ENCODE data around the gene NOA1.
"Not testable (repeated sequence)": the region's sequence is repeated elsewhere in the genome, so short reads cannot be mapped to it uniquely, and the experiment has no call there.

Gene NOA1

DNA sequence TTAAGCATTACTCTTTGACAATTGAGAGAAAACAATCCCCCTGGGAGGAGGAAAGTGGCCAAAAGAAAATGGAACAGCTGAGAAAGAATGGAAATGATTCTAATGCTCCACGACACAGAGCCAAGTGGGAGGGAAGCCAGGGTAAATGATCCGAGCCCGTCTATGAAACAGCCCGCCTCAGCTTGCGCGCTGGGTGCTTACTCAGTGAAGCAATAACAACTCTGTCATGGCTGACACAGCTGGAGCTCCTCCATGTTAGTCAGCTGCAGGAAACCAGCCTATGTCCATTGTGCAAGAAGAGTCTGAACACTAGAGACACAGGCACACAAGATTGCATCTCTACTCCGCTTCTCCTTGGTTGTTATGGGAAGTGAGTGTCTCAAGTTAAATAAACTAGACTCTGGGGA, 19.3 kb downstream of the NOA1 start:
- DNase-seq (ENCODE audit: low spot score): no peak

DNA sequence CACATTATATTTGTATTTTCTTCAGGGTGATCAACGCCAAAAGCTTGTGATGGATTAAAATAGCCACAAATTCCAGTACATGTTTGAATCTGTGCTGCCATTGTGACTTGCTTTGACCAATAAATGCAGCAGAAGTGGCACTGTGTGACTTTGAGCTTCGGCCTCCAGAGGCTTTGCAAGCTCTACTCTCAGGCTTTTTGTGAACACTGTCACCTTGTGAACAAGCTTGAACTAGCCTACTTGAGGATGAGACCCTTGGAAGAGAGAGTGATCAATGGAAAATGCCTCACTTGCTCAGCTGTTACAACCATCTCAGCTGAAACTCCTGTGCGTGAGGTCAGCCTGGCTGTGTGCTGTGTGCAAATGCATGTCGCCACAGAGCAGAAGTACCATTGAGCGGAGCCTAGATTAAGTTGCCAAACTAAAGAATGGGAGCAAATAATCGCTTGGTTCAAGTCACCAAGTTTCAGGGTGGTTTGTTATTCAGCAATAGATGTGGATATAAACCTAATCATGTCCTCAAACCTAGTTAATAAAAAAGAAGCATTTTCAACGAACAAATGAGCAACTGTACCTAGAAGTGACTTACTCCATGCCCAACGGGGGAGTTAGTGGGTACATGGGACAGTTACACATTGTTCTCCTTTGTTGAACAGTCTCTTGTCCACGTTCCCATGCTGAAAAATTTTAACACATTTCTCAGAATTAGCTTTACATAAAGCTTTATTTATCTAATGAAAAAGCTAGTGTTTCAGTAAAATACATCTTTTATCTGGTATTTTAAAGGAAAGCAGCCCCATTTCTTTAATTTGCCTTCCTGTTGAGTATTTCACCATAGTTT, 23.5 kb downstream of the NOA1 start:
- no peak for DNase-seq (ENCODE audit: low spot score)

DNA sequence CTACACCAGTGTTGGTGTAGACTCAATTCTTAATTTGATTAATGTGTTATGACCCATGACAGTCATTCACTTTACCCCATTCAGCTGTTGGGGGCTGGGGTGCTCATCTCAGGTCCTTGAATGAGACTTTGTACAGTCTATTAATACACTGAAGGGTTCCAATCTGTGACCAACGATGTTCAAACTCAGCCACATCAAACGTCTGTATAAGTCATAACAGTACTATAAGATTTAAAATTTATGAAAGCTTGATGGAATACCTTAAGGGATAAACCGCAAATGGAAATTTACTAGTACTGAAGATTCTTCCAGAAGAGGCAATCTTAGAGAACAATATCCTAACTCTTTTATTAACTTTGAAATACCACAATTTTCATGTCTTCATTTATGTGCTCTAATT, 36.0 kb downstream of the NOA1 start:
- DNase-seq (ENCODE audit: low spot score): no peak

DNA sequence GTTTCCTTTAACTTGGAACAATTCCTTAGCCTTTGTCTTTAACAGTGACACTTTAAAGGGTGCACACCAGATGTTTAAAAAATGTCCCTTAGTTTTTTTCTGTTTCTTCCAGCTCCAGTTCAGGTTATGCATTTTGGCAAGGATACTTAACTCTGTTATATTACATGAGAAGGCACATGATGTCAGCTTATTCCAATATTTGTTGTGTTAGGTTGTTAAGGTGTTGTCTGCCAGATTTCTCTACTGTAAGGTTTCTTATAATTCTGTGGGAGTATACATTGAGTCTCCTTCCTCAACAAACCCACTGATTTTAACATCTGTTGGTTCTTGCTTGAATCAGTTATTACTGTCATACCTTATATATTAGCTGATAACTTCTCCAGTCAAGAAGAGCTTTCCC, 36.4 kb downstream of the NOA1 start:
- no peak for DNase-seq (ENCODE audit: low spot score)

DNA sequence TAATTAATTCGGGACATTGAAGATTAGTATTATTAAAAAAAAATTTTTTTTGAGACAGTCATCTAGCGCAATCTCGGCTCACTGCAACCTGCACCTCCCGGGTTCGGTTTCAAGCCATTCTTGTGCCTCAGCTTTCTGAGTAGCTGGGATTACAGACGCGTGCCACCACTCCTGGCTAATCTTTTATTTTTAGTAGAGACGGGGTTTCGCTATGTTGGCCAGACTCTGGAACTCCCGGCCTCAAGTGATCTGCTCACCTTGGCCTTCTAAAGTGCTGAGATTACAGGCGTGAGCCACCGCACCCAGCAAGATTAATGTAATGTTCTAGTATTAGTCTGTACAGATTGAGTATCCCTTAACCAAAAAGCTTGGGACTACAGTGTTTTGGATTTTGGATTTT, 37.0 kb downstream of the NOA1 start:
- DNase-seq (ENCODE audit: low spot score): no peak

DNA sequence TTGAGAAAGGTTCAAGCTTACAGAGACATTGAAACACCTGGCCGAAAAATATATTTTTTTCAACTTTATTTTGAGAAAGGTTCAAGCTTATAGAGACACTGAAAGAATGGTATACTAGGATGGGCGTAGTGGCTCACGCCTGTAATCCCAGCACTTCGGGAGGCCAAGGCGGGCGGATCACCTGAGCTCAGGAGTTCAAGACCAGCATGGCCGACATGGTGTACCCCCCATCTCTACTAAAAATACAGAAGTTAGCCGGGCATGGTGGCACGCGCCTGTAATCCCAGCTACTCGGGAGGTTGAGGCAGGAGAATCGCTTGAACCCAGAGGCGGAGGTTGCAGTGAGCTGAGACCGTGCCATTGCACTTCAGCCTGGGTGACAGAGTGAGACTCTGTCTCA, 37.6 kb downstream of the NOA1 start:
- DNase-seq (ENCODE audit: low spot score): not testable (repeated sequence)

DNA sequence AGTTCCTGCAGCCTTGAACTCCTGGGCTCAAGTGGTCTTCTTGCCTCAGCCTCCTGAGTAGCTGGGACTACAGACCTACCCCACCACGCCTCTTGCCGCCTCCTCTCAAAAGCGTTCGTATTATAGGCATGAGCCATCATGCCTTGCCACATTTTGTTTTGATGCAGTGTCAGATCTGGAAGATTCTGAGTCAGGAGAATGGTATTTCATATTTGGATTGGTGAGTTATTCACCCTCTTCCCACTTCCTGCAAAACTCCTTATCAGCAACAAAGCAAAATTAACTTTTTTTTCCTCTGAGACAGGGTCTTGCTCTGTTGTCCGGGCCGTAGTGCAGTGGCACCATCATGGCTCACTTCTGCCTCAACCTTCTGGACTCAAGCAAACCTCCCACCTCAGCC, 40.1 kb downstream of the NOA1 start:
- peak; percentile 9 for DNase-seq (ENCODE audit: low spot score)

DNA sequence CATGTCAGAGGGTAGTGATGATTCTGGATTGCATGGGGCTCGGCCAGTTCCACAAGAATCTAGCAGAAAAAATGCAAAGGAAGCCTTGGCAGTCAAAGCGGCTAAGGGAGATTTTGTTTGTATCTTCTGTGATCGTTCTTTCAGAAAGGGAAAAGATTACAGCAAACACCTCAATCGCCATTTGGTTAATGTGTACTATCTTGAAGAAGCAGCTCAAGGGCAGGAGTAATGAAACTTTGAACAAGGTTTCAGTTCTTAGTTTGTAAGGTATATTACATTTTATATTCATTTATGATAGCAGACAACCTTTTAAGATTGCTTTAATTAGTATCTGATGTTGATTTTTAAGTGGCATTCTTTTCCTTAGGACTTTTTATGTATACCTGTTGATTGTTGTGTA, 45.5 kb downstream of the NOA1 start:
- DNase-seq (ENCODE audit: low spot score): no peak

DNA sequence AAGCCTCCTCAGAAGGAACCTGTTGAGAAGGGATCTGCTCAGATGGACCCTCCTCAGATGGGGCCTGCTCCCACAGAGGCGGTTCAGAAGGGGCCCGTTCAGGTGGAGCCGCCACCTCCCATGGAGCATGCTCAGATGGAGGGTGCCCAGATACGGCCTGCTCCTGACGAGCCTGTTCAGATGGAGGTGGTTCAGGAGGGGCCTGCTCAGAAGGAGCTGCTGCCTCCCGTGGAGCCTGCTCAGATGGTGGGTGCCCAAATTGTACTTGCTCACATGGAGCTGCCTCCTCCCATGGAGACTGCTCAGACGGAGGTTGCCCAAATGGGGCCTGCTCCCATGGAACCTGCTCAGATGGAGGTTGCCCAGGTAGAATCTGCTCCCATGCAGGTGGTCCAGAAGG, 46.8 kb downstream of the NOA1 start:
- DNase-seq (ENCODE audit: low spot score): no peak

DNA sequence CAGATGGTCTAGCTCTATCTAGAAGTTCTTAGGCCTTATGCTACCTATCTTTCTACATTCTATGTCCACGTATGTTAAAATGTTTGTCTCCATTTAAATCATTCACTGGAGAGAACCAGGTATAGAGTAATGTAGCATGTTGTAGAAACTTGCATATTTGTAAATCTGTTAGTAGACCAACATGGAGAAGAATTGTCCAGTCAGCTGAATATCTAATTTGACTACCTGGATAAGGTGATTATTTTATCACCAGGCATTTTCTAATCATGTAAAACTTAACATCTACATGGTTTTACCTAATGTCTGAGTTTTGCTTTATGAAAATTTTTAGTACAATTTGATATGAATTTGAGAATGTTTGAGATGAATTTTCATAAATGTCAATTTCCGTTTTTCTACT, 50.2 kb downstream of the NOA1 start:
- no peak for DNase-seq (ENCODE audit: low spot score)

DNA sequence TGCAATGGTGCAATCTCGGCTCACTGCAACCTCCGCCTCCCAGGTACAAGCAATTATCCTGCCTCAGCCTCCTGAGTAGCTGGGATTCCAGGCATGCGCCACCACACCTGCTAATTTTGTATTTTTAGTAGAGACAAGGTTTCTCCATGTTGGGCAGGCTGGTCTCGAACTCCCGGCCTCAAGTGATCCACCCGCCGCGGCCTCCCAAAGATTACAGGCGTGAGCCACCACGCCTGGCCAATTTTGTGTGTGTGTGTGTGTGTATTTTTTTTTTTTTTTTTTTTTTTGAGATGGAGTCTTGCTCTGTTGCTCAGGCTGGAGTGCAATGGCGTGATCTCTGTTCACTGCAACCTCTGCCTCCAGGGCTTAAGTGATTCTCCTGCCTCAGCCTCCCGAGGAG, 62.4 kb downstream of the NOA1 start:
- not testable (repeated sequence) for DNase-seq (ENCODE audit: low spot score)

DNA sequence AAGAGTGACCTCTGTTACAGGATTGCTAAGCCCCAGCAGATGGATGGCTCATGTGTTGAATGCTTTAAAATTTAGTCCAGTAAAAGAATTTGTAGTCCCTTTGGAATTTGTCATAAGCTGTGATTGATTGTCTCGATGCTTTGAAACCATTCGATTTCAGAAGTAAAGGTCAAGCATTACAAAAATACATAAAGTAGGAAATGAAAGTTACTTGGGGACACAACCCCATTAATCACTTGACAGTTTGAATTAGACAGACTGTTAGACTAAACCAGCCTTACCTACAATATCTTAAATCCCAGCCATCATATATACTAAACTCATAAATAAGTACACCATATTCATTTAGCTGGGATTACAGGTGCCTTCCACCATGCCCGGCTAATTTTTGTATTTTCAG, 63.1 kb downstream of the NOA1 start:
- no peak for DNase-seq (ENCODE audit: low spot score)

Data from SW480 (cell line).